NCI-H1417 (cell line): ENCODE results near the gene SETD3.

ENCODE experiments used
- DNase-seq, 3 experiments: peaks; one replicate each; lab custom pipeline; 2025; lab: John Stamatoyannopoulos, UW

SETD3 gene

DNA sequence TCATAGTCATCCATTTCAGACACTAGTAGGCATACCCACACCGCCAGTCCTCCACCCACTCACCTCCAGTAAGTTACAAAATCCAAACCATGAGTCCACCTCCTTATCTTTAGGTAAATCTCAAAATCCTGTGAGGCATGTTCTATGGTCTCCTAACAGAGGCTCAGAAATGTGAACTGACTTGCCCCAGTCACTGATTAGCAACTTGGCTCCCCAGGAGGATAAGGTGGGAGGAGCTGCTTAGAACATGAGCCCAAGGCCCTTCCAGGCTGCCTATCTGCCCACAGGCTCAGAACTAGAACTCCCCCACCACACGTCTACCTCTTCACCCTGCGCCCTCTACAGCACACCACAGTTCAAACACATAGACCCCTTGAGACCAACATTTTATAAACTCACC, 19.9 kb downstream of the SETD3 start:
- DNase-seq, result no peak

DNA sequence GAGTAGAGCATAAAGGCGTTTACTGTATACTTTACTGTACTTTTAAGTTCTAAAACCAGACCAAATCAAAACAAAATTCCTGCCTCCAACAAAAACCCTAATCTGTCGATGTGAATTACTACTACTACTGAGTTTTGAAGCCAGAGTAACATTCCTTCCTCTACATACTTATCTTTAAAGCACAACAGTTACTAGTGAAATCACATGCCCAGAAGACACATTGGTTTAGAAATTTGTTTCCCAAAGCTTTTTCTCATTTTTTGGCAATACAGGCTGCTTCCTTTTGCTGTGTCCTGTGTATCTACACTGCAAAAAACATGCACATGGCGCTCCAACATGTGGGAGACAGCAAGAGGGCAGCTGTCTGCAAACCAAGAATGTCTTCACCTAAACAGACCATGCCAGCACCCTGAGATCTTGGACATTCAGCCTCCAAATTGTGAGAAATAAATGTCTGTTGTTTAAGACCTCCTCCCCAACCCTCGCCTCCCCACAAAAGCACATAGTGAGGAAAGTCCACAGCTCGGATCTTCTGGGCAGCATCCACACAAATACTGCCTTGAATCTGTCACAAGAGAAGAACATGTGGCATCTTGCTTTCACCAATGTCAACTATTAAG, 21.1 kb downstream of the SETD3 start:
- no peak for DNase-seq

DNA sequence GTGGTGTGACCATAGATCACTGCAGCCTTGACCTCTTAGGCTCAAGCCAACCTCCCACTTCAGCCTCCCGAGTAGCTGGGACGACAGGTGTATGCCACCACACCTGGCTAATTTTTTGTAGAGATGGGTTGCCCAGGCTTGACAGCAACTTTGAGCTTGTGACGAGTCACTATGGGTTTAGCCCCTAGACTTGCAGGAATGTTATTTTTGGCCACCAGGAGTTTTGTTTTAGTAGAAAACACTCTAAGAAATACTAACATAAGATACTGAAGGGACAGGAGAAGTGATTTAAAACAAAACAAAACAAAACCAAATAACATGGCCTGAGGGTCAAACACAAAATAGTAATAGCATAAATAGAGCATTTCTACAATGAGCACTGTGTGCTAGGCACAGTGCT, 26.4 kb downstream of the SETD3 start:
- DNase-seq, result no peak

DNA sequence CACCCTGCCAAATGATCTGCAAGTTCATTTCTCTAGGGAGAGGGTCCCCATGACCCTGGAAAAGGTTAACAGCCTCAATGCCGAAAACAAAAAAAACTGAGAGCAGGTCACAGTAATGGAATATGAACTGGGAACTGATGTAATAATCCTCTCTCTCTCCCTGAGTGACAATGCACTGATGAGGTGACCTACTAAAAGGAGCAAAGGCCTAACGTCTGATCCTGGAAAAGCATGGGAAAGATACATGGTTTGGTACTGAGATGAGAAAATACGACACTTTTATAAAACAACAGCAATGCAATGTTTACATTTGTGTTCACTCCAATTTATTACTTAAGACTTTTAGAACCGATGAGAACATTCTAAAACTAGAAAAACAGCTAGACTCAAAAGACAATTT, 27.7 kb downstream of the SETD3 start:
- no peak for DNase-seq

DNA sequence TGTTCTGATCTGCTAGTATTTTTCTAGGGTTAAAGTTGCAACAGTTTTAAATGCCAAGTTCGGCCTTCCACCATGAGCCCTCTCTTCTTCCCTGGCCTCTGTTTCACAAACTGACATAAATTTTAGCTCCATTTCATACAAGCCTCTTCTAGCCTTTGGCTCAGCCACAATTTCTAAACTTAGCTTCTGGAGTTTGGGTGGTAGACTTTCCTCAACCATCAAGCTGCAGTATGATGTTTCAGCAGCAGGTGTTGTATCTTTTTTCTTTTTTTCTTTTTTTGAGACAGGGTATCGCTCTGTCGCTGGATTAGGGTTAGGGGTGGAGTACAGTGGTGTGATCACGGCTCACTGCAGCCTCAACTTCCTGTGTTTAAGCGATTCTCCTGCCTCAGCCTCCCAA, 29.4 kb downstream of the SETD3 start:
- DNase-seq, result no peak

DNA sequence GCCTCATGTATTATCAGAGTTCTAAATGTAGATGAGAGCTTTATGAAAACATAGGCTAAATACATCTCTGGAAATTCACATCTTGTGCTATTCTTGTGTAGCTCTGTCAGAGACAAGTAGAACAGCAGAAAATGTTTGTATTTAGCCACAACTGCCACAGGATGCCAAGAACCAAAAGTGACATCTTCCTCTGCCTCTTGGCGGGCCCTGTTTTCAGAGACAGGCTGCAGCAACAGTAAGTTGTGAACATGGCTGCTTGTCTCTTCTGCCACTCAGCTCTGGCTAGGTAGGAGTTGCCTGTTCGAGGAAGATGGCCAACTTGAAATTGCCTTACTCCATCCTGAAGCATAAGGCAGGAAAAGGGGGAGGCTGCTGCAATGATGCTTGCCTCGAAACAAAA, 30.4 kb downstream of the SETD3 start:
- no peak for DNase-seq

DNA sequence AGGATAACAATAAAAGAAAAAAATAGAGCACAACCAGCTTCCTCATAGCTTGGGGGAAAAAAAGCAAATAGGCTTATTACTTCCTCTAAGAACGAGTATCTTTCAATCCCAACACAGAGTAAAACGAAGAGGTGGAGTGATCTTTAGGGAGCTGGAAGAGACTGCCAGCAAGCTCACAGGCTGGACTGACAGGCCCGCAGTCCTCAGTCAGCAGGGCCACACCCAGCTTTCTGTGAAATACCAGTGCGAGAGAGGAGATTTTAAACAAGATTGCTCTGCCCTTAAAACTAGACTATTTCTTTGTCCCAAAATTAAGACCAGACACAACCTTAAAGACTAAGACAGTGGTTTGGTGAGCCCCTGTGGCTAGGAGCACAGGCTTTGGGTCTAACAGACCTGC, 32.9 kb downstream of the SETD3 start:
- DNase-seq, result no peak

DNA sequence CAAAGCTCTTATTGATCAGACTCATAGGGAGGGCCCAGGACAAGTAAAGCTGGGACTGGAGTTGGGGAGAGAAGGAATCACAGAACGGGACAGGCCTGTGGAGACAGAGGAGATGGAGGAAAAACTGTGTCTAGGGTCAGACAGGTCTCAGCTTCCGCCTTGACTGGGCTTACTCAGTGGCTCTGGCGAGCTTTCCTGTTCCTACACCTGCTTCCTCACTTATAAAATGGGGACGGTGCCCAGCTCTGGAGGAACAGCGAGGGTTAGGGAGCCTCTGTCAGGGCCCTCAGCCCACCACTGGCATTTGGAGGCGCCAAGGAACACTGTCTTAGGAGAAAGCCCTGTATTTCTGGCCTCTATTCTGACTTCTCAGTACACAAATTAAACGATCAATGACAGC, 34.7 kb downstream of the SETD3 start:
- DNase-seq, result no peak

DNA sequence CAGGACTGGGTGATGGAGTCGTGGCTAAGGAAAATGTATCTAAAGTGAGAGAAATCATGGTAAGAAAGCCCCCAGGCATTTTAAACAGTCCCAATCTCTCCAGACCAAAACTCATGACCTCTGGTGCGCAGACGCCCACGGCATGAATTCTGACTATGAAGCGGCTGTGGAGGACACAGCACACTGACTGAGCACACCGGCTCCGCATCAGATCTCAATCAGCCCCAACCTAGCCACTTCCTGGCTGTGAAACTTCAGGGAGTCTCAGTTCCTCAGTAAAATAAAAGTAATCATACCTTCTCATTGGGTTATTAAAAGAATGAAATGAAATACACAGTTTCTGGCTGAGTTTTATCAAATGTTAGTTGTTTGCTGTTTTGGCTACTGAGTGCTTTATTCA, 38.7 kb downstream of the SETD3 start:
- DNase-seq, result no peak

DNA sequence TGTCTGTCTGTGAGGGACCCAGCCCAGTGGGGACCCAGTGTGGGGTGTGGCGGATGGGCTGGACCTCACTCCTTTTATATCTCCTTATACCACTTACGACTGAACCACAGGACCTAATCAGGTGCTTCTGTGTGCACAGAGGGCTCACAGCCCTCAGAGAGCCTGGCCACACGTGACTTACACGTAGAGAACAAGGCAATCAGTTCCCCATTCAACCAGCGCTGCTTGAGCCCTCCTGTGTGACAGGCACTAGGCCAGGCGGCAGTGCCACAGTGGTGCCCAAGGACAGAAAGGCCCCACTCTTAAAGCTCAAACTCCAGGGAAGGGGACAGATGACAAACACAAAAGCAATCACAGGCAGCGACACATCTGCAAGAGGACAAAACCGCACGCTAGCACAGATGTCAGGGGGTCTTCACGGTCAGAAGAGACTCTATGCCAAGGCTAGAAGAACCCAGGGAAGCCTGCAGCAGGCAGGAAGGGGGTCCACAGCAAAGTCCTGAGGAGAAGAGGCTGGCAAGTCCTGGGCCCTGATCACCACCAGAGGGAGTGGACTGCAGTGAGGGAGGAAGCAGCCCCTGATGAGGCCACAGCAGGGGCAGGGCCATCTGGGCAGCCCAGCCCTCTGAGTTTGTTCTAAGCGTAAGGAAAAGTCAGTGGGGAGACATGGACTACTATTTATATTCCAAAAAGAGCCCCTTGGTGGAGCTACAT, 39.3 kb downstream of the SETD3 start:
- DNase-seq, result no peak

DNA sequence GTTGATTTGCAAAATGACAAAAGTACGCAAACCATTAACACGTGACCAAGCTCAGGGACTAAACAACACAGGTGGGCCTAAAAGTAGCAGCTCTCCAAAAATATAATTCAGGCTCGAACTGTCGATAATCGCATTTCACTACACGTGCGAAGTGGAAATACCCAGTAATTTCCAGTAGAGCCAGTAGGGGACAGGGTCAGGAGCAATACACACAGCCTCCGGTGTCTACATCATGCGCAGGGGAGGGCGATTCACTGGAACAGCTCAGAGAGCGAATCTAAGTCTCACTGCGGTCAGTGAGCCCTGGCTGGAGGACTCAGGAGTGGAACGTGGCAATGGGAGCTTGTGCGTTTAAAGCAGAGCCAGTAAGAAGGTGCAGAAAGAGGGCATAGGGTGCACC, 40.4 kb downstream of the SETD3 start:
- DNase-seq, result no peak

DNA sequence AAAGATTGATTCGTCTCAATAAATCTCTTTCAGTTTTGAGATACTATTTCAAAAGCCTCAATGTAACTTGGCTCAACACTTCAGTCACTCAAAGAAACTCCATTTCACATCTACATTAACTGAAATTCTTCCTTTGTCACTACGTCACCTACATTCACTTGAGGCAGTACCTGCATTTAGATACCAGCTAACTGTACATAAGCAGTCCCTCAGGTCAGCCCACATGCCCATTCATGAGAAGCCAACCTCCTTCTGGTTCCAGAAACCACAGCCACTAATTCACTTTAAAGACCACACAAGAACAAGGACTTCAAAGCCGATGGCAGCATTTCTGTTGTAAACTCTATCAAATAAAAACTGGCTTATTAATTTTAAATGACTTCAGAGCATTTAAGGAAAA, 43.0 kb downstream of the SETD3 start:
- DNase-seq, result no peak

DNA sequence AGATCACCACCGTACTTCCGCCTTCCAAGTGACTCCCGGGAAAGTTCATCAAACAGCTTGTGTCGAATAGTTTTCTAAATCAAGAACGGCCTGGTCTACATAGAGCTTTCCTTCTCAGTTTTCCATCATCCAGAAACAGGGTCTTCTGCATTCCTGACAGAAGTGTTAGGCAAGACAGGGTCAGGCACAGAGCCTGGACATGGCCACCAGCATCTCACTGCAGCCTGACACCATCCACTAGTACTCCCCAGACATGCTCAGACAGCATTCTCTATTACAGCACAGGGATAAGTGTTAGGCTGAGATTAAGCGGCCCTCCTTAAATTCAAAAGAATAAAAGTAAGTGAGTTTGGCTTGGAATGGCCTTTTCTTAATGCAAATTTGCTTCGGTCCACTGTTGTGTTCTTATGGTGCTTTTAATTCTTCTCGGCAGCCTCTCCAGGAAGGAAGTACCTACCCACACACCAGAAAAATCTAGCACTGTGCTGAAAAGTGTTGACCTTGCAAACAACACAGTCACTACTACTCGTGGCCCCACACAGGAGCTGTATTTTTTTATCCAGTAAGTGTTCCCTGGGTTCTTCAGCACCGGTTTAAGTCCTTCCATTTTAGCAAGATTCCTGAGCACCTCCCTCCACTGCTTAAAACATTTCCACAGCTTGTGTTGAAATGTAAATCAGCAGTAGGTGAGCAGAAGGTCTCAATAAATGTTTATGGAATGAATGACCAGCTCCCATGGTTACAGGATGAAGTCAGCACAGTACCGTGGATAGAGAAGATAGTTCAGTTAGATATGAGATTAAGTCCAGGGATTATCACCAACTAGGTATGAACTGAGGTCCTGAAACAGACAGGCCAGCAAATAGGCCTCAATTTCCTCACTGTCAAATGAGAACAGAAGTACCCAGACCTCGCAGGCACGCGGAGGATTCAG, 44.1 kb downstream of the SETD3 start:
- no peak for DNase-seq

DNA sequence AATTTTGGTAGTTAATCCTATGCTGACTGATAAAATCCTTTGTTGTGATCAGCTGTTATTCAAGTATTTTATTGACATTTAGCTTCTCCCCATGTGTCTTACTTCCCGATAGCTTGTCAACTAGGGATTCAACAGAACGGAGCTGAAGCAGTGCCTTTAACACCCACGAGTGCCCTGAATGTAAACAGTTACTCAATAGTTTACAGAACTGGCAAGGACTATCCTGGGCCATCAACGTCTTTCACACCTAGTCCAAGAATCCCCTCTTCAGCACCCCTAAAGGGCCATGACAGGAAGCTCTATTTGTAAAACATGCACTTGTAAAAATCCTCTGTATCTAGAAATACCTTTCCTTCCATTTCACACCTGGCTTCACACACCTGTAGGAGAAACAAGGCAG, 45.3 kb downstream of the SETD3 start:
- DNase-seq, result no peak

DNA sequence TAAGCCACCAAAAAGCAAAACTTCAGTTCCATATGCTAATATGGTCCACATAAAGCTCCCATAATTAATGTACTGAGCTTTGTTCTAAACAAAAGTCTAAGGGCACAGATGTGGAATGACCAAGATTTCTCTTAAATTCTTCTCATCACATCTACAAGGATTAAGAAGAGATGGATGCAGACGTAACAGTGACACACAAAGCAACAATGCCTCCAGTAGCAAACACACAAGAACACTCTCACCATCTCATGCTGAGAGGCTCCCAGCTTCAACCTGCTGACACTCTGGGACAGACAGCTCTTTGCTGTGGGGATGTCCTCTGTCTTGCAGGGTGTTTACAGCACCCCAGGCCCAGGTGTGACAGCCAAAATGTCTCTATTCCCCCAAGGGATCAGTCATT, 48.2 kb downstream of the SETD3 start:
- no peak for DNase-seq

DNA sequence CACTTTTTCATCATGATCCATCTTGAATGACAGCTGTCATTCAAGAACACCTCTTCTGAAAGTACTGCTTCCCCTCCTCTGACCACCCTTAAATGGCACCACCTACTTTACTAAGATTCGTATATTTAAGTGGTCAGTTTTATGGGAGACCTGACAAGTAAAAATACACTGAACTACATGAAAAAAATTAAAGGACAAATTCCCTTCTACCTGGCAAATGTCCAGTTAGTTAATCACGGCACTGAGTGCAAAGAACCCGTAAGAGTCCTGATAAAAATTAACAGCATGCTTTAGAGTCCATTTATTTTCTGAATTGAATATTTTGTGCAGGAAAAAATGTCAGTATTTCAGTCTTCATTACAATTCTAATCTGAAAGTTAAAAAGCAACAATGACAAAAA, 48.7 kb downstream of the SETD3 start:
- no peak for DNase-seq

DNA sequence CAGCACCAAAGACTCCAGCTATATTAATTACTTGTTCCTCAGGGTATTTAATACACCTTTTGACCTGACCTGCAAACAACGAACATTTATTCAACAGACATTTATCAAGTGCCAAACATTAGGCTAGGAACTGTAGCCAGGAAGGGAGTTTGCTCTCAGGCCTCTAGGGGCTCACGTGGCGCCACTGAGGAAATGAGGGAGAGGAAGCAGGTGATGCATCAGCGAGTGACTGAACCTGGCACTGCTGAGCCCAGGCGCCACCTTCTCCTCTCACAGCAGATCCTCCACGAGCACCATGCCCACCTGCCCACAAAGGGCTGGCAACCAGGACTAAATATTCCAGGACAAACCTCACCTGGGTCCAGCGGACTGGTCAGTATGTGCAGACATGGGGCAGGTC, 50.2 kb downstream of the SETD3 start:
- DNase-seq, result no peak

DNA sequence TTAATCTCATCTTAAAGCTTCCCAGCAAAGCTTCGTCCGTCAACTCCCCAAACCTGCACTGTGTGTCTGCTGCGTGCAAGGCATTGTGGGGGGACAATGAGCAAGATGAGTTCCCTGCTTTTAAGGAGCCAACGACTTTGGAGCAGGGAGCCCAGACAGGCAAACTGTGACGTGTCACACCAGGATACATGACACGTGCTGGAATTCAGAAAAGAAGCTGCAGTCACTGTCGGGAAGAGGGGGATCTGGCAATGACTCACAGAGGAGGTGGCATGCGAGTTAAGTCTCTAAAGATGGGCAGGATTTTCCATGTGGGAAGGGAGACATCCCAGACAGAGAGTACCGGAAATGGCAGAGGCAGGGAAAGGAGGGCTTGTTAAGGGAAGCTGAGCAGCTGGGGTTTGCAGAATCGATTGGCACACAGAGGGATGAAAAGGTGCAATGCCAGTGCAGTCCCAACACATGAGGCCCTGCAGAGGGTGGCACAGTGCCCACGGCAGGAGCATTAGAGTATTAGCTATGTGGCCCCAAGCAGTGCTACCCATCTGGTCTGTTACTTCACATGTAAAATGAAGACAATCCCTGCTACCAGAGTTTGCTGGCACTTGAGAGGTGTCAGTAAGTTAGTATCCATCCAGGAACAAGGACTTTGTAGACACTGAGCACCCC, 52.9 kb downstream of the SETD3 start:
- no peak for DNase-seq

DNA sequence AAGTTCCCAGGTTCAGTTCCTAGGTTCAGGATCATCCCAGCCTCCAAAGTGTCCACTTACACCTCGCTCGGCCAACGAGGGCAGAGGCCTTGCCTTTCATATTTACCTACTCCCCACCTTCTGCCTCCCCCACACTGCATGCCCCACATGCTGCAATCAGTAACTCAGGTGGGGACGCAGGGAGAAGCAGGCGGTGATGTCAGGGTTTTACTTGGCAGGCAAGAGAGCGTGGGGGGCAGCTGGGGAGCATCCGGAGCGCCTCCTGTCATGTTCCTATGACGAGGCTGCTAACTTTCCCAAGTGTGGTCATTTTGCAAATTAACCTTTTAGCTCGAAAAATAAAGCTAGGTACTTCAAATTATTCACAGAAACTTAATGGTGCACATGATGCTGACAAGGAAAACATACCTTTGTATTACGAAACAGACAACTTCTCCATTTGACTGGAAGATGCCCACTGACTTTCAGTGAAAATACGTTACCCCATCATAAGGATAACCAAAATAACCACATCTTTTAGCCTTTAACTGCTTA, 53.8 kb downstream of the SETD3 start:
- DNase-seq, result no peak

DNA sequence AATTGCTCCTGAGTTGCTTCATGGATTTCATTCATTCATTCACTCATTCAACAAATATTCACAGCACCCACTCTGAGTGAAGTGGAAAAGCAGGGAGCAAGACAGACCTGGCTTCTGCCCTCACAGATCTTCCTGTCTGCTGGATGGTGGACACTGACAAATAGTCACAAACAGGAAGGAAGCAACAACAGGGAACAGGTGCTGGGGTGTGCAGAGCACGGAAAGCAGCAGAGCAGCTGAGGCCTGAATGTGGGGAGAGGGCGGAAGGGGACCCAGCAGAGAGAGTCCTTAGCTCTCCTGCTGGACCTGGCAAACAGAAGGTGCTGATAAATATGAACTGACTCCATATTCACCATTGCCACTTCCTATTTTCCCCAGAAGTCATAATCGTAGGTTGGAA, 54.4 kb downstream of the SETD3 start:
- peak in 1 of 3 experiments; percentile 27 for DNase-seq

DNA sequence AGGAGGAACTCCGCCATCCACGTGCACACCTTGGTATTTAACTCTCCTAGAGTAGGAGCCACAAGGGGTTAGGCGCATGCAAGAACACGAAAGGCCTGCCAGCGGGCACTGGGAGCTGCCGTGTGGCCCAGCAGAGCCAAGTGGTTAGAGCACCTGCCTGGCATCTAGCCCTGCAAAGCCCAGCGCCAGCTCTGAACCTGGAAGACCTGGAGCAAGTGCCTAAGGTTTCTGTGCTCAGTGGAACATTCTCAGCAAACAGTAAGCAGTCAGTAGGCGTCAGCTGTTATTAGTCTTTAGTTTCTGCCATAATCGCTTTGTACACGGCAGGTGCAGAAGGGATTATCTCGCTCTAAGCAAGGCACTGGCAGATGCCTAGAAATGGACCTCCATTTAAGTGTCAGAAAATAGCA, 55.4 kb downstream of the SETD3 start:
- DNase-seq, result peak in 2 of 3 experiments; percentile 33 to 74

DNA sequence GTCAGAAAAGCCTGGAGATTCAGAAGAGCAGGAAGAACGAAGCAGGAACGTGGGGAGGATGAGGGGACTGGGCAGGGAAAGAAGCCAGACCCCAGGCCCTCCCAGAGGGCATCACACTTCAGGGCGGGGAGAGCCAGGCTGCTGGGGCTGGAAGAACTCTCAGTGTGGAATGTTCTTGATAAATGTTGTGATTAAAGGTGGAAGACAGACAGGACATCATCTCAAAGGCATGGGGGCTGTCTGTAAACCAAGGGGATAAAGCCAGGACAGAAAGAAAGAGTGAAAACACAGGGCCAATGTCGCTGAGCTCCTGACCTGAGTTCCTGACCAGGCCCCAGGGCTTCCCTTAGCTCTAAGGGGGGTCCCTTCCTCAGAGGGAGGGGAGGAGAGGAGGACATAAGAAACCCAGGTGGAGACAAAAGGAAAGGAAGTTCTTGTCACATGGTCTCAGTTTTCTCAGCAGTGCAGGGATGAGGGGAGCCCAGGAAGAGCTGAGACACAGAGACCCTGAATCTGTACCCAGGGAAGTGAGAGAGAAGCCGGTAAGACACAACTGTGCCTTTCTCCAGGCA, 56.3 kb downstream of the SETD3 start:
- DNase-seq, result no peak
